GM23338 (cell line): ENCODE results near the gene CX3CL1. TPM values are rescaled to one million over a fixed set of nuclear protein-coding genes. Genes with fewer than 3 reads are reported as not detected.

Source experiments
- ATAC-seq: fragments of 200-7000 bp; cut with Tn5 transposase; 3 replicates; pipeline ENCODE4 v1.9.1; 2020
- DNase-seq: peaks from one replicate; pipeline ENCODE4 v3.0.0-alpha.2; 2015; ENCODE audit warnings: low spot score
- H2AFZ ChIP-seq: fragments of 200-600 bp; sonication (generic); 2 replicates; pipeline ENCODE4 v1.8.0; 2016; ENCODE audit warnings: antibody characterized with exemption, mild to moderate bottlenecking, moderate library complexity
- H3F3A ChIP-seq: fragments of 200-600 bp; sonication (generic); replicated peaks from 2 replicates; pipeline ENCODE4 v1.8.0; 2017; ENCODE audit warnings: antibody characterized with exemption, mixed run types, low read depth
- H3K27ac ChIP-seq: fragments of 200-600 bp; sonication (generic); 2 replicates; pipeline ENCODE4 v1.6.1; 2016; ENCODE audit warnings: low read depth
- H3K27me3 ChIP-seq: fragments of 200-600 bp; sonication (generic); 2 replicates; pipeline ENCODE4 v1.8.0; 2016; ENCODE audit warnings: mild to moderate bottlenecking, mixed run types, moderate library complexity; ENCODE audit not compliant: insufficient read depth
- H3K36me3 ChIP-seq: fragments of 200-600 bp; sonication (generic); 2 replicates; pipeline ENCODE4 v1.8.0; 2016; ENCODE audit warnings: mild to moderate bottlenecking; ENCODE audit not compliant: insufficient read depth
- H3K4me1 ChIP-seq: fragments of 200-600 bp; sonication (generic); 2 replicates; pipeline ENCODE4 v1.8.0; 2016; ENCODE audit warnings: mild to moderate bottlenecking, moderate library complexity; ENCODE audit not compliant: insufficient read depth
- H3K4me2 ChIP-seq: fragments of 200-600 bp; sonication (generic); 2 replicates; pipeline ENCODE4 v1.7.1; 2017; ENCODE audit warnings: mixed run types
- H3K4me3 ChIP-seq: fragments of 200-600 bp; sonication (generic); 2 replicates; pipeline ENCODE4 v1.6.1; 2016; ENCODE audit warnings: mixed run types
- H3K79me2 ChIP-seq: fragments of 200-600 bp; sonication (generic); replicated peaks from 2 replicates; pipeline ENCODE4 v1.8.0; 2017; ENCODE audit warnings: mild to moderate bottlenecking; ENCODE audit not compliant: insufficient read depth
- H3K9me2 ChIP-seq: fragments of 200-600 bp; sonication (generic); 2 replicates; pipeline ENCODE4 v1.8.0; 2017; ENCODE audit not compliant: insufficient read depth
- H4K20me1 ChIP-seq: fragments of 200-600 bp; sonication (generic); replicated peaks from 2 replicates; pipeline ENCODE4 v1.8.0; 2017; ENCODE audit warnings: mild to moderate bottlenecking; ENCODE audit not compliant: insufficient read depth
- H3K27ac Mint-ChIP-seq: 2 replicates; pipeline ENCODE4 v1.8.0; 2020; ENCODE audit warnings: inconsistent platforms, mild to moderate bottlenecking, moderate library complexity, mixed read lengths
- H3K27me3 Mint-ChIP-seq: 3 replicates; pipeline ENCODE4 v1.8.0; 2022; ENCODE audit warnings: low read depth, mild to moderate bottlenecking, moderate library complexity, mixed read lengths, inconsistent platforms; ENCODE audit not compliant: insufficient read depth, poor library complexity
- H3K36me3 Mint-ChIP-seq: 3 replicates; pipeline ENCODE4 v1.8.0; 2021; ENCODE audit warnings: low read depth, mild to moderate bottlenecking, inconsistent platforms, moderate library complexity, mixed read lengths
- H3K4me1 Mint-ChIP-seq: 3 replicates; pipeline ENCODE4 v1.8.0; 2020; ENCODE audit warnings: mild to moderate bottlenecking, inconsistent platforms, mixed read lengths
- H3K4me3 Mint-ChIP-seq: 3 replicates; pipeline ENCODE4 v1.8.0; 2021; ENCODE audit warnings: moderate library complexity, mild to moderate bottlenecking, inconsistent platforms, mixed read lengths
- H3K9me3 Mint-ChIP-seq: 3 replicates; pipeline ENCODE4 v1.8.0; 2020; ENCODE audit warnings: moderate library complexity, mild to moderate bottlenecking, inconsistent platforms, mixed read lengths
- CREB1 ChIP-seq: fragments of 250-450 bp; sonication (Bioruptor Pico); IDR thresholded peaks from 2 replicates; pipeline ENCODE4 v1.5.0; 2020; ENCODE audit warnings: low read depth, mild to moderate bottlenecking, moderate library complexity
- EZH2 ChIP-seq: fragments of 200-600 bp; sonication (generic); IDR thresholded peaks from one replicate; pipeline ENCODE4 v1.8.0; 2017; ENCODE audit warnings: antibody characterized with exemption, mild to moderate bottlenecking, low read depth; ENCODE audit not compliant: unreplicated experiment
- NANOG ChIP-seq: IDR thresholded peaks from 2 replicates; pipeline ENCODE4 v1.6.1; 2016; ENCODE audit warnings: antibody characterized with exemption, borderline replicate concordance
- STAT1 ChIP-seq: IDR thresholded peaks from one replicate; pipeline ENCODE4 v1.6.1; 2016; ENCODE audit warnings: antibody characterized with exemption; ENCODE audit not compliant: unreplicated experiment
- polyA plus RNA-seq: library from polyadenylated mRNA; unstranded; fragments of >200 nt; fragmentation: Nextera tagmentation; extraction: Ambion mirVana; gene quantifications from 2 replicates; pipeline ENCODE4 v1.2.1, GENCODE V29; 2016
- small RNA-seq: library from RNA; depleted of rRNA; stranded (forward); fragments of <200 nt; gene quantifications from one replicate; pipeline ENCODE3, GENCODE V24; 2014; ENCODE audit warnings: low replicate concordance
- total RNA-seq: library from RNA; depleted of rRNA; stranded (reverse); fragments of >200 nt; shearing (Covaris generic); gene quantifications from 2 replicates; pipeline ENCODE4 v1.2.3, GENCODE V29; 2014; rRNA removed
- TF ChIP-seq, protein P1 (sequence below): IDR thresholded peaks from one replicate; pipeline ENCODE4 v1.6.1; 2018; ENCODE audit warnings: antibody characterized with exemption; ENCODE audit not compliant: unreplicated experiment

The CX3CL1 gene
- total and polyA plus RNA-seq, 2 experiments from 2014 or later: 0.24 to 2.8 TPM

DNA sequence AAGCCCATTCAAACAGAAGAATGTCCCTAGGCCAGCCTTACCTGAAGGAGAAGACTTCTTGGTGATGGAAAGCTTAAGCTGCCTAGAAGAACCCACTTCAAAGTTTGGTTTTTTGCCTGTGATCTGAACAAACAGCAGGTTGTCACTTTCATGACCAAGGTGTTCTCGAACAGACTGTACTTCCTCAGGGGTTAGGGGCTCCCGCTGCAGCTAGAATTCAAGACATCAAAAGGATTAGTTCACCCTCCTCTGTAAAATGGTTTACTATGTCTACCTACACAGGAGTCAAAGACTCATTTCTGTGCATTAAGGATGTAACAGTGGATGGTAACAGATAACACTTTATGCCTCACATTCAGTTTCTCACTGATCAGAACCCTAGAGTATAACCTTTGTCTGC lies 61.7 kb downstream of the CX3CL1 start:
- Histone ChIP-seq H3K9me2 (no peaks in the 10 kb centered on the region), H3K27me3 (no peaks in the 10 kb centered on the region), H3K27ac (no peak overlapping the region), H2AFZ (no peak overlapping the region), H3F3A (no peaks in the 10 kb centered on the region), H3K4me1 (no peaks in the 10 kb centered on the region), H4K20me1 (peaks cover 7% of the 10 kb centered on the region), H3K36me3 (peaks cover 65% of the 10 kb centered on the region), H3K79me2 (no peaks in the 10 kb centered on the region), H3K4me2 (no peak overlapping the region), H3K4me3 (no peak overlapping the region)
- TF ChIP-seq CREB1 (CRISPR knock-in tag) (no peak), NANOG (no peak), EZH2 (no peak), STAT1 (no peak)
- TF ChIP-seq, protein P1, sequence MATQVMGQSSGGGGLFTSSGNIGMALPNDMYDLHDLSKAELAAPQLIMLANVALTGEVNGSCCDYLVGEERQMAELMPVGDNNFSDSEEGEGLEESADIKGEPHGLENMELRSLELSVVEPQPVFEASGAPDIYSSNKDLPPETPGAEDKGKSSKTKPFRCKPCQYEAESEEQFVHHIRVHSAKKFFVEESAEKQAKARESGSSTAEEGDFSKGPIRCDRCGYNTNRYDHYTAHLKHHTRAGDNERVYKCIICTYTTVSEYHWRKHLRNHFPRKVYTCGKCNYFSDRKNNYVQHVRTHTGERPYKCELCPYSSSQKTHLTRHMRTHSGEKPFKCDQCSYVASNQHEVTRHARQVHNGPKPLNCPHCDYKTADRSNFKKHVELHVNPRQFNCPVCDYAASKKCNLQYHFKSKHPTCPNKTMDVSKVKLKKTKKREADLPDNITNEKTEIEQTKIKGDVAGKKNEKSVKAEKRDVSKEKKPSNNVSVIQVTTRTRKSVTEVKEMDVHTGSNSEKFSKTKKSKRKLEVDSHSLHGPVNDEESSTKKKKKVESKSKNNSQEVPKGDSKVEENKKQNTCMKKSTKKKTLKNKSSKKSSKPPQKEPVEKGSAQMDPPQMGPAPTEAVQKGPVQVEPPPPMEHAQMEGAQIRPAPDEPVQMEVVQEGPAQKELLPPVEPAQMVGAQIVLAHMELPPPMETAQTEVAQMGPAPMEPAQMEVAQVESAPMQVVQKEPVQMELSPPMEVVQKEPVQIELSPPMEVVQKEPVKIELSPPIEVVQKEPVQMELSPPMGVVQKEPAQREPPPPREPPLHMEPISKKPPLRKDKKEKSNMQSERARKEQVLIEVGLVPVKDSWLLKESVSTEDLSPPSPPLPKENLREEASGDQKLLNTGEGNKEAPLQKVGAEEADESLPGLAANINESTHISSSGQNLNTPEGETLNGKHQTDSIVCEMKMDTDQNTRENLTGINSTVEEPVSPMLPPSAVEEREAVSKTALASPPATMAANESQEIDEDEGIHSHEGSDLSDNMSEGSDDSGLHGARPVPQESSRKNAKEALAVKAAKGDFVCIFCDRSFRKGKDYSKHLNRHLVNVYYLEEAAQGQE: no peak
- no peaks in the 10 kb centered on the region for H3K27me3 Mint-ChIP-seq
- no peak for ATAC-seq
- no peak overlapping the region for H3K27ac Mint-ChIP-seq
- no peak overlapping the region for H3K4me3 Mint-ChIP-seq
- no peak for DNase-seq
- no peaks in the 10 kb centered on the region for H3K4me1 Mint-ChIP-seq
- no peaks in the 10 kb centered on the region; the same call in 2 of the 3 replicates for H3K9me3 Mint-ChIP-seq
- H3K36me3 Mint-ChIP-seq: peaks cover 76% of the 10 kb centered on the region

Small RNA genes lying within 50 kb of the gene (small RNA-seq; reads per million reads assigned to genes)
- gene AC108081.1: not detected

Other genes starting within 250 kb of the CX3CL1 start
- gene PSME3IP1, start 186.5 kb upstream of the CX3CL1 start, total RNA-seq: 78.0 and 111 TPM in 2 replicates
- gene PSME3IP1, start 186.5 kb upstream of the CX3CL1 start, polyA plus RNA-seq: 93.2 and 105 TPM in 2 replicates
- 35.9 and 39.7 TPM in 2 replicates for gene RSPRY1, start 186.2 kb upstream of the CX3CL1 start, total RNA-seq
- 20.4 and 25.8 TPM in 2 replicates for gene RSPRY1, start 186.2 kb upstream of the CX3CL1 start, polyA plus RNA-seq
- gene ARL2BP, start 127.2 kb upstream of the CX3CL1 start, total RNA-seq: 13.2 and 13.4 TPM in 2 replicates
- gene ARL2BP, start 127.2 kb upstream of the CX3CL1 start, polyA plus RNA-seq: 10.3 and 10.9 TPM in 2 replicates
- 2.1 and 6.1 TPM in 2 replicates for gene PLLP, start 87.8 kb upstream of the CX3CL1 start, total RNA-seq
- gene PLLP, start 87.8 kb upstream of the CX3CL1 start, polyA plus RNA-seq: 1.3 and 1.9 TPM in 2 replicates
- gene CCL22, start 13.7 kb upstream of the CX3CL1 start, total RNA-seq: not detected in 2 replicates
- gene CCL22, start 13.7 kb upstream of the CX3CL1 start, polyA plus RNA-seq: 0.19 and 0.42 TPM in 2 replicates
- not detected in 2 replicates for gene CCL17, start 32.3 kb downstream of the CX3CL1 start, total RNA-seq
- gene CCL17, start 32.3 kb downstream of the CX3CL1 start, polyA plus RNA-seq: not detected in 2 replicates
- gene CIAPIN1, start 74.9 kb downstream of the CX3CL1 start, total RNA-seq: 70.3 and 75.4 TPM in 2 replicates
- gene CIAPIN1, start 74.9 kb downstream of the CX3CL1 start, polyA plus RNA-seq: 36.5 and 40.0 TPM in 2 replicates
- 24.7 and 36.3 TPM in 2 replicates for gene COQ9, start 75.0 kb downstream of the CX3CL1 start, total RNA-seq
- gene COQ9, start 75.0 kb downstream of the CX3CL1 start, polyA plus RNA-seq: 26.6 and 28.6 TPM in 2 replicates
- 107 and 123 TPM in 2 replicates for gene POLR2C, start 90.2 kb downstream of the CX3CL1 start, total RNA-seq
- gene POLR2C, start 90.2 kb downstream of the CX3CL1 start, polyA plus RNA-seq: 36.4 and 37.6 TPM in 2 replicates
- 26.6 and 29.1 TPM in 2 replicates for gene DOK4, start 114.0 kb downstream of the CX3CL1 start, total RNA-seq
- 11.4 and 12.9 TPM in 2 replicates for gene DOK4, start 114.0 kb downstream of the CX3CL1 start, polyA plus RNA-seq
- 4.7 and 5.2 TPM in 2 replicates for gene CCDC102A, start 164.1 kb downstream of the CX3CL1 start, total RNA-seq
- 2.0 and 3.2 TPM in 2 replicates for gene CCDC102A, start 164.1 kb downstream of the CX3CL1 start, polyA plus RNA-seq
- gene ADGRG5, start 170.2 kb downstream of the CX3CL1 start, total RNA-seq: 5.5 and 11.1 TPM in 2 replicates
- gene ADGRG5, start 170.2 kb downstream of the CX3CL1 start, polyA plus RNA-seq: 2.2 and 2.6 TPM in 2 replicates